Measurements from ENCODE around the gene PTCH1. TPM values are rescaled to one million over a fixed set of nuclear protein-coding genes. Genes with fewer than 3 reads are reported as not detected.

Gene PTCH1
- total RNA-seq, 1 experiment from 2014 or later = 7.0 TPM

DNA sequence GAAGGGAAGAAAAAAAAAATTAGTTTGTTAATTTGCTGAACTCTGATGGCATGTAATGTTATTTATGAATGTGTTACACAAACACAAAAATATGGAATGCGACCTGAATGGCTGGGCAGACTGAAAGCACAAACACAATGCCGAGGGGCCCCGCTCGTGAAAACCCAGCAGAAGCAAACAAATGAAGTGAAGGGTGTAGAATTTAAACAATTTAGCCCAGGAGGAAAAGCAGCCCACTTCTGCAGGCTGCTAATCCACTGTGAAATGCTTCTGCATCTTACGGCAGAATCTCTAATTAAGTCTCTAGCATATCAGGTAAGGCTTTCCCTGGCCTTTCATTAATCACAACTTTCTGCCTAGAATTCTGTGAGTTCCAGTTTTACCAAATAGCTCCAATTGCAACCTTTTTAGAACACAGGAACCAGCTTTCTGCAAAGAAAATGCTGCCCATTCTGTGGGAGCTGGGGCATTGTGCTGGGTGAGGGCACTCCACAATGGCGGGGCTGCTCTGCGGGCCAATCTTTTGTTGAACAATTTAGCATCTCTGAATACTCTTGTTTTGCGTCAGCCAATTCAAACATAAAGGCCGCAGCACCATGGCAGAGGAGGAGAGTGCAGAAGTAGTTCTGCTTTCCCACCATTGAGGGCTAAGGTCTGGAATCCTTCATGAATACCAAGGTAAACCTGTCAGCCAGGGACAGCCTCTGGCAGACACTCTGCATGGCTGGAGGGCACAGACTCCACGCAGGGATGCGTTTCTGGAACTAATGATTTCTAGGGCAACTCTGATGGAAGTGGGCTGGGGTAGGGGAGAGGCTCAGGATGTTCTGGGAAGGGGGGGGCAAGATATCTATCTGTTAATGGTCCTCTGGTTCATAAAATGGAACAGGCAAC is 66.4 kb downstream of the PTCH1 start:
- in situ Hi-C loops (cut with HindIII; ENCODE audit: low sequenced_read_pairs) = no loop called here
- DNase-seq (ENCODE audit: low spot score) = no peak

GRCh38 chr9:95449016-95449415 is 67.8 kb downstream of the PTCH1 start:
- in situ Hi-C loops (cut with HindIII; ENCODE audit: low sequenced_read_pairs) = no loop called here
- DNase-seq (ENCODE audit: low spot score) = no peak

DNA sequence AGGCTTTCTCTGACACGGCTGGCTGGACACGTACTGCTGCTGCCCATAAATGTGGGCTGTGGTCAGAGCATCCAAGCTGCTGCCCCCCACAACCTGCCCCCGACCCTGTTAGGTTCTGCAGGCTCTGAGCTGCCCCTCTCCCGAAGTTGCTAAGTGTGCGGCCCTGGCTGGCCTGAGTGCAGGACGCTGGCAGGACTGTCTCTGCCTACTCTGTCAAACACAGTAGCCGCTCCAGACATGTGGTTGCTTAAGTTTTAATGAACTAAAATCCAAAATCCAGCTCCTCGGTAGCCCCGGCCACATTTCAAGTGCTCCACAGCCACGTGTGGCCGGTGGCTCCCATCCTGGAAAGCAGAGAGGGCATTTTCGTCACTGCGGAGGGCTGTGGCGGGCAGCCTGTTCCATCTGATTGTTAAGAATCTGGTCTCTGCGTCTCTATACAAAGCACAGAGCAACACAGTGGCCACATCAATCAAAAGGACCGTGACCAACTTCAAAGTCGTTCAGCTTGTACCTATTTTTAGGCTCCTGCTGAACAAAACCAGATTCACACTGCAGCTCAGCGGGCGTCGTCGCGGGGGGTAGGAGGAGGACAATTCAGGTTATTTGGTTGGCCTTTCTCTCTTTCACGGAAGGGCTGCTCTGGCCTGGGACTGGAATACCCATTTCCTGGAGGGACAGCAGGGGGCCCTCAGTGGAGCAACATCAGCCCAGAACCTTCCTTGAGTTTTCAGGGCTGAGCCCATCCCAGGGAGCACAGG is 68.9 kb downstream of the PTCH1 start:
- in situ Hi-C loops (cut with HindIII; ENCODE audit: low sequenced_read_pairs) = no loop called here
- no peak for DNase-seq (ENCODE audit: low spot score)

GRCh38 chr9:95446984-95447383 is 69.8 kb downstream of the PTCH1 start:
- no peak for DNase-seq (ENCODE audit: low spot score)
- in situ Hi-C loops (cut with HindIII; ENCODE audit: low sequenced_read_pairs) = no loop called here

DNA sequence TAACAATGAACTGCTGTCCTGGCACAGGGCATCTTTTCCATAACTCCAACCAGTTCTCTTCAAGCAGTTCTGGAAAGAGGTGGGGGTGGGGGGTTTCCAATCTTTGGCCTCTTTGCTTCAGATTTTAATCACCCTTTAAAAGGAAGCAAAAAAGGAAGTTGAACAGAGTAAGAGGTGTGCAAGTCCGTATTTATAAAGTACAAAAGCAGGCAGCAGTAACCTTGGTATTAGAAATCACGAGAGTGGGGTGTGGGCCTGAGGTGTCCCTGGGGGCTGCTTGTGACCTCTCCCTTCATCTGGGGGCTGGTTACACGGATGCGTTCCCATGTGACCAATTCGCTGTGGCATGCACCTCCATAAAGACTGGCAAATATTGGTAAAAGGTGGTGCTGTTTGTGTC is 70.5 kb downstream of the PTCH1 start:
- in situ Hi-C loops (cut with HindIII; ENCODE audit: low sequenced_read_pairs) = no loop called here
- DNase-seq (ENCODE audit: low spot score) = no peak

DNA sequence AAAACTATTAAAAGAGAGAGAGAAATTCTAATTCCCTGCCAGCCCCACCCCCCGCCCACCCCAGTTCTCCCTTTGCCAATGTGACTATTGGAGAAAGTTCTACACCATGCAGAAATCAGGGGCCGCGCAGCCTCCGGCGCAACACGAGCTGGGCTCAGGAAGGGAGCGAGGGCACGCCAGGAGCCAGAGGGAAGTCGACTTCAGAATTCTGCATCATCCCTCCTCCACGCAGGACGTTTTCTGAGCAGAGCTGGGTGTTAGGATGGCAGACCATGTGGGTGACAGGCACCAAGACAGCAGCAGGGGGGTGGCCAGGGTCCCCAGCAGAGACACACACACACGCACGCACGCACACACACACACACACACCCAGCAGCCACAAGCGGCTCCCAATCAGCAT is 72.6 kb downstream of the PTCH1 start:
- in situ Hi-C loops (cut with HindIII; ENCODE audit: low sequenced_read_pairs) = loop anchor here (5.0 kb wide), 1 partner anchor 53 kb away; no protein-coding TSS in a partner anchor

DNA sequence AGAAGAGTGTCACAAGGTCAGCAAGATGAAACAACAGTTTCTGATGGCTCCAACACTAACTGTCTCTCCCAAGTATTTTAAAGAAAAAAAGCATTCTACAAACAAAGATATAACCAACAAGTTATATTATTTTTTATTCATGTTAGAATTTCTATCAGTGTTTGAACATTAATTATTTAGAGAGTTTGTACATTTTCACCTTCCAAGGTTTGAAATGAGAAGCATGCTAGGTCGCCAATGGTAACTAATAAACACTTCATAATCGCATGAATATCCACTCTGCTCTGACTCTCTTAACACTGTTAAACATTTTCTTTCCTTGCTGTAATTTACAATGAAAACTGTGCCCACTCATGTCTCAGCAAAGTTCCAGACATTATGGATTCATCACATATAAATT is 73.5 kb downstream of the PTCH1 start:
- in situ Hi-C loops (cut with HindIII; ENCODE audit: low sequenced_read_pairs) = loop anchor here (5.0 kb wide), 1 partner anchor 54 kb away; no protein-coding TSS in a partner anchor
- DNase-seq (ENCODE audit: low spot score) = no peak

More for the DNA sequence above, 72.6 kb downstream of the PTCH1 start:
- no peak for DNase-seq (ENCODE audit: low spot score)

- no peak for DNase-seq (ENCODE audit: low spot score)
- in situ Hi-C loops (cut with HindIII; ENCODE audit: low sequenced_read_pairs) = loop anchor here (5.0 kb wide), 1 partner anchor 56 kb away; no protein-coding TSS in a partner anchor
Observed at GRCh38 chr9:95441081-95441480, 75.7 kb downstream of the PTCH1 start.

DNA sequence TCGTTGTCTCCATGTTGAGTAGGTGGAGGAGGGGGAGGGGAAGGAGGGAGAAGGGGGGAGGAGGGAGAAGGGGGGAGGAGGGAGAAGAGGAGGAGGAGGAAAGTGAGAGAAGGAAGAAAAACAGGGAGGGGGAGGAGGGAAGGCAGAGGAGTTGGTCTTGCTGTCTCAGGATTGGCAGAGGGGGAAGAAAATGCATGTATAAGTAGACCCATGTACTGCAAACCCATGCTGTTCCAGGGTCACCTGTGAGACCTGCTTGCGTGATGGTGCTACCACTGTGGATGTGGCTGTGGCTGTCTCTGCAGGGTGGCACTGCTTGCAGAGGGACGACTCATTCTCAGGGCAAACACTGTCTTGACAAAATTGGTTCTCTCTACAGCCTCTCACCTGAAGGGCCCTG is 76.3 kb downstream of the PTCH1 start:
- in situ Hi-C loops (cut with HindIII; ENCODE audit: low sequenced_read_pairs) = loop anchor here (5.0 kb wide), 1 partner anchor 57 kb away; no protein-coding TSS in a partner anchor
- DNase-seq (ENCODE audit: low spot score) = no peak

DNA sequence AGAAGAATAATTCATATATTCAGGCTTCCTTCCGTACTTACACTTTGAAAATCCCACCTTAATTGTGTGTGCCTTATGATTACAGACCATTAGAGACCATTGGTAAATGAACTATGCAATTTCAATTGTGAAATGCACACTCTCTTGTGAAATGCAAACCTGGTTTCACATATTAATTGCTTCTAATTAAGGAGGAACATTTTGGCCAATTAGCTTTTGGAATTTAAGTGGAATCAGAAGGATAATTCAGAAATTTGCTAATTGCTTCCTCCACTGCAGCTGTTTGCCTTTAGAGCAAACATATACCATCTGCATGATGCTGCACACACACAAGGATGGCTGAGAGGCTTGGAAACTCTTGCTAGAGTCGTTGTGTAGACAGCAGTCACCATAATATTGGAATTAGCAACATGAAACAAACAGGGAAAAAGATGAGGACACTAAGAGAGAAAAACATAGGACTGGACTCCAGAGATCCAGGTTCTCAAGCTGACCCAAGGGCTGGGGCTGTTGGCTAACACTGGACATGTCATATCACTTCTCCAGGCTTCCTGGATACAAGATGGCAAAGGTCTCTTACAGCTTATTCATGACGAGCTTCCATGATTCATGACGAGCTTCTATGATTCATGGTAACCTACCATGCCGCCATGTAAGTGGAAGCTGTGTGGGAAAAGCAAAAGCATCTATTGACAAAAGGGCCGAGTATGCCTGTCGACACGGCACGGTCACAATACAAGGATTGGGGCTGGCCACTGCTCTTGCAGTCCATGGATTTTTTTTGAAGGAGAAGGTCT is 78.0 kb downstream of the PTCH1 start:
- DNase-seq (ENCODE audit: low spot score) = no peak
- in situ Hi-C loops (cut with HindIII; ENCODE audit: low sequenced_read_pairs) = no loop called here

DNA sequence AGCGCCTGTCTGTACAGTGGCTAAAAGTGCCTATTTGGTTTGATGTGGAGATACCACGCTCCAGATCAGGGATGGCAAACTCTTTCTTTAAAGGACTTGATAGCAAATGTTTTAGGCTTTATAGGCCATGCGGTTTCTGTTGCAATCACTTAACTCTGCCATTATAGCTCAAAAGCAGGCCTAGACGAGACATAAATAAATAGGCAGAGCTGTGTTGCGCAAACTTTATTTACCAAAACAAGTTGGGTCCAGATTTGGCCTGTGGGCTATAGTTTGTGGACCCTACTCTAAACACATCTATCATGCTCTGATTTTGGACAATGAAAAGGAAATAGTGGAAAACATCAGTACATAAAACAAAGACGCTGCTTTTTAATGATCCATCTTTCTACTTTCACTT is 79.2 kb downstream of the PTCH1 start:
- in situ Hi-C loops (cut with HindIII; ENCODE audit: low sequenced_read_pairs) = no loop called here

DNA sequence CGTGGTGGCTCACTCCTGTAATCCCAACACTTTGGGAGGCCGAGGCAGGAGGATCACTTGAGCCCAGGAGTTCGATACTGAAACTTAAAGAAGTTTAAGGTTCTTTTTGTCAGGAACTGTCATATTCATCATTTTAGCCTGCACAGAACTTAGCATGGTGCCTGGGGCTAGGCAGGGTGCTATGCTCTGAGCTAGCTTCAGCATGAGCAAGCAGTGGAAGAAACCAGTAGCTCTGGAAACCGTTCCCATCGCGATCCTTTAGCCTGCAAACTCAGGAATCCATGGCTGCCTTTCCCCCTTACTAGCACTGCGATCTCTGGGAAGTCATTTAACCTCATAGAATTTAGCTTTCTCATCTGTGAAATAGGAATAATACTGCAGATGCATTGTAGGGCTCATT is 80.4 kb downstream of the PTCH1 start:
- in situ Hi-C loops (cut with HindIII; ENCODE audit: low sequenced_read_pairs) = no loop called here

More for the DNA sequence above, 79.2 kb downstream of the PTCH1 start:
- no peak for DNase-seq (ENCODE audit: low spot score)

GRCh38 chr9:95435074-95435728 is 81.6 kb downstream of the PTCH1 start:
- in situ Hi-C loops (cut with HindIII; ENCODE audit: low sequenced_read_pairs) = no loop called here
- no peak for DNase-seq (ENCODE audit: low spot score)

More for the DNA sequence above, 80.4 kb downstream of the PTCH1 start:
- DNase-seq (ENCODE audit: low spot score) = no peak

DNA sequence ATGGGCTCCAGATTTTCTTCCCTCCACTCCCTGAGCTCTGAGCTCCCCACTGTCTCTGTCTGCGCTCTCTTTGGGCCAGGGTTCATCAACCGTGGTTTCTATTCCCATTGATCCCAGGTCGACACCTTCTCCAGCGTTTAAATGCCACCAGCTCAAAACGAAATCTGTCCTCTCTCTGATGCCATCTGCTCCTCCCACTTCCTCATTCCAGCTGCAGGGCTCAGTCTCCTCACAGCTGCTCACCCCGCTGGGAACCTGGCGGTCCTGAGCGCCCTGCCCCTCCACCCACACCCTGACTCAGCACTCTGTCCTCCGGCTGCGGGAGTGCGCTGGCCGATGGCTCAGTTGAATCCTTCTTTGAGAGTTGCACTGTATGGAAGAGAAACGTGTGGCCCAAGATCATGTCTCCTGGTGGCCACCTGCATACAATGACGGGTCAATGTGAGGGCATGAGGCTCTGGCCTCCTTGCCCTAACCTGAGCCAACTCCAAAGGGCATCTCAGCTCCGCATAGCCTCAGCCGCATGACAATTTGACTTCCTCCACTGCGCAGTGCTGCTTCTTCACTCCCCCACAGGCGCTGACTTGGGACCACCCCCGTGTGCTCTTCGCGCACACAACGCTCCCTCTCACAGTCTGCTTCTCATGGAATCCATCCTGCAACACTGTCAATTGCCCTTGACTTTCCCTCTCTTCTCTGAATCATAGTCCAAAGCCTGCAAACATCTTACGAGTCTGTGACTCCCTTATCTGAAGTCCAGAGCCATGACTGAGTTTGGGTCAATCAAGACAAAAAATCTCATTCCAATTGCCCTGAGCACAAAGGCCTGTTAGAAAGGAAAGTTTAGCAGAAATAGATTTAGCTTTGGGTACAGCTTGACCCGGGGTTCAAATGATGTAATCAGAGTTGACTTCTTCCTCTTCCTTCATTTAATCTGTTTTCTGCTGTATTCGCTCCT is 82.4 kb downstream of the PTCH1 start:
- no peak for DNase-seq (ENCODE audit: low spot score)

GRCh38 chr9:95433096-95433819 is 83.5 kb downstream of the PTCH1 start:
- in situ Hi-C loops (cut with HindIII; ENCODE audit: low sequenced_read_pairs) = no loop called here
- no peak for DNase-seq (ENCODE audit: low spot score)

More for the DNA sequence above, 82.4 kb downstream of the PTCH1 start:
- in situ Hi-C loops (cut with HindIII; ENCODE audit: low sequenced_read_pairs) = no loop called here

- no peak for DNase-seq (ENCODE audit: low spot score)
- in situ Hi-C loops (cut with HindIII; ENCODE audit: low sequenced_read_pairs) = no loop called here
Observed at GRCh38 chr9:95431286-95431685, 85.5 kb downstream of the PTCH1 start.

- in situ Hi-C loops (cut with HindIII; ENCODE audit: low sequenced_read_pairs) = no loop called here
- DNase-seq (ENCODE audit: low spot score) = no peak
Observed at GRCh38 chr9:95429948-95430620, 86.7 kb downstream of the PTCH1 start.

All from G401 (cell line).